Omental fat pad (tissue), 4 donors: ENCODE measurements around the gene C5AR1. TPM values are rescaled to one million over a fixed set of nuclear protein-coding genes. Genes with fewer than 3 reads are reported as not detected.

Source experiments
- ATAC-seq: fragments of 150-250 bp; one replicate; pipeline ENCODE4 v1.9.1; 2016; ENCODE audit warnings: mild to moderate bottlenecking, moderate library complexity; ENCODE audit not compliant: low FRiP score
- DNase-seq: peaks from one replicate; pipeline ENCODE4 v3.0.0-alpha.2; 2019; ENCODE audit warnings: low spot score
- total RNA-seq, 4 donors: library from RNA; depleted of rRNA; stranded (reverse); fragments of >200 nt; gene quantifications; one replicate each; pipeline ENCODE4 v1.1.0, GENCODE V29; 2016
- TF ChIP-seq, protein P1 (sequence below), 3 donors: fragments of 450-650 bp; IDR thresholded peaks; one replicate each; pipeline ENCODE4 v1.5.1; 2016 to 2017; ENCODE audit warnings: antibody characterized with exemption in 3 of 3, mild to moderate bottlenecking in 3 of 3, moderate library complexity in 2 of 3

Gene C5AR1
- total RNA-seq, 4 donors from 2014 or later = 26.5 to 94.0 (median 60.7) TPM

GRCh38 chr19:47321630-47322029 is 12.0 kb downstream of the C5AR1 start:
- ATAC-seq = no peak

GRCh38 chr19:47322058-47322457 is 12.4 kb downstream of the C5AR1 start:
- TF ChIP-seq, protein P1, sequence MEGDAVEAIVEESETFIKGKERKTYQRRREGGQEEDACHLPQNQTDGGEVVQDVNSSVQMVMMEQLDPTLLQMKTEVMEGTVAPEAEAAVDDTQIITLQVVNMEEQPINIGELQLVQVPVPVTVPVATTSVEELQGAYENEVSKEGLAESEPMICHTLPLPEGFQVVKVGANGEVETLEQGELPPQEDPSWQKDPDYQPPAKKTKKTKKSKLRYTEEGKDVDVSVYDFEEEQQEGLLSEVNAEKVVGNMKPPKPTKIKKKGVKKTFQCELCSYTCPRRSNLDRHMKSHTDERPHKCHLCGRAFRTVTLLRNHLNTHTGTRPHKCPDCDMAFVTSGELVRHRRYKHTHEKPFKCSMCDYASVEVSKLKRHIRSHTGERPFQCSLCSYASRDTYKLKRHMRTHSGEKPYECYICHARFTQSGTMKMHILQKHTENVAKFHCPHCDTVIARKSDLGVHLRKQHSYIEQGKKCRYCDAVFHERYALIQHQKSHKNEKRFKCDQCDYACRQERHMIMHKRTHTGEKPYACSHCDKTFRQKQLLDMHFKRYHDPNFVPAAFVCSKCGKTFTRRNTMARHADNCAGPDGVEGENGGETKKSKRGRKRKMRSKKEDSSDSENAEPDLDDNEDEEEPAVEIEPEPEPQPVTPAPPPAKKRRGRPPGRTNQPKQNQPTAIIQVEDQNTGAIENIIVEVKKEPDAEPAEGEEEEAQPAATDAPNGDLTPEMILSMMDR (IDR thresholded peaks at IDR 0.05) = no peak

More at GRCh38 chr19:47321630-47322029, 12.0 kb downstream of the C5AR1 start:
- TF ChIP-seq, protein P1 (IDR thresholded peaks at IDR 0.05) = no peak
- DNase-seq = no peak

DNA sequence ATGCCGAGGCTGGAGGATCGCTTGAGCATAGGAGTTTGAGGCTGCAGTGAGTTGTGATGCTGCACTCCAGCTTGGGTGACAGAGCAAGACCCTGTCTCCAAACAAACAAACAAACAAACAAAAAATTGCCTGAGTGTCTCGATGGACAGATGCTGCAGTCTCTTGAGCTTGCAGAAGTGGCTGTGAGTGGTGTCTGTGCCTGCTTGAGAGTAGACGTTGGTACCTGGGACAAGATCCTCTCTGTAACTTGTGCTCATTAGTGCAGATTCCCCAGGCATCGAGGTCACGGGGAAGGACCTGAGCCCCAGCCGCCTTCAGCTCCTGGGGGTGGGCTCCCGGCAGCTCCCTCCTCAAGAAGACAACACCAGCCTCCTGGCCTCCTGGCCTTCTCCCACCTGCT is 13.7 kb downstream of the C5AR1 start:
- TF ChIP-seq, protein P1 (IDR thresholded peaks at IDR 0.05) = no peak
- no peak for ATAC-seq
- DNase-seq = no peak

More at GRCh38 chr19:47322058-47322457, 12.4 kb downstream of the C5AR1 start:
- DNase-seq (no peak), ATAC-seq (no peak)

GRCh38 chr19:47323872-47324271 is 14.2 kb downstream of the C5AR1 start:
- TF ChIP-seq, protein P1 (IDR thresholded peaks at IDR 0.05) = no peak
- ATAC-seq (no peak), DNase-seq (no peak)

DNA sequence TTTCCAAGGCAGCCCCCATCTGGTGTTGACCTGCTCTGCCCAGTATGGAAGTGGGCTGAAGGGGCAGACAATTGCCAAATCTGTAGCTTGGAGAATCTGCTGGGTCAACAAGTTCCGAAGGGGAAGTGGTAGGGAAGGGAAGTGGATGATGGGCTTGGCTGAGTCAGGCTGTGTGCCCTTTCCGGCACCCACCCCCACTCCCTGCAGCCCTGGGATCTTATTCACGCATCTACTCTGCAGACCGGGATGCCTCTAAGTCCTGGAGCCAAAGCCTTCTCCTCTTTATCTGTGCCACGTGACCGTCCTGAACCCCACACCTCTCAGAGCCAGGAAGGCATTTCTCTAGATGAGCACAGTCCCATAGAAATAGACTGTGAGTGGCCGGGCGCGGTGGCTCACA is 14.8 kb downstream of the C5AR1 start:
- DNase-seq (no peak), ATAC-seq (no peak)
- TF ChIP-seq, protein P1 (IDR thresholded peaks at IDR 0.05) = no peak

- DNase-seq = no peak
- ATAC-seq = no peak
Observed at GRCh38 chr19:47330466-47330869, 20.8 kb downstream of the C5AR1 start.

DNA sequence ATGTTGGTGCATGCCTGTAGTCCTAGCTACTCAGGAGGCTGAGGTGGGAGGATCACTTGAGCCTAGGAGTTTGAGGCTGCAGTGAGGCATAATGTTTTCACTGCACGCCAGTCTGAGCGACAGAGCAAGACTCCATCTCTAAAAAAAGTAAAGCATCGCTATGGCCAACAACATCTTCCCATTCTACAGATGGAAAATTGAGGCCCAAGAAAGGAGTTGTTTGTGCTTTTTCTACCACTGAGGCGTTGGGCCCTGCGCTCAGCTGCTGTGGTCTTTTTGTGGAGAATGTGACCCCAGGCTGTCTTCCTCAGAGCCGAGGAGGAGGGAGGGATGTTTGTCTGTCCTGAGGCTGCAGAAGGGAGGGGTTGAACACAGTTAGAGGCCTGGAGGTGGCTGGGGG is 21.8 kb downstream of the C5AR1 start:
- TF ChIP-seq, protein P1 (IDR thresholded peaks at IDR 0.05) = no peak
- no peak for ATAC-seq
- no peak for DNase-seq

More at GRCh38 chr19:47330466-47330869, 20.8 kb downstream of the C5AR1 start:
- TF ChIP-seq, protein P1 (IDR thresholded peaks at IDR 0.05) = no peak
